ENCODE results near the gene DIPK1C. TPM values are rescaled to one million over a fixed set of nuclear protein-coding genes. Genes with fewer than 3 reads are reported as not detected.

The DIPK1C gene
- total and polyA plus RNA-seq, 10 donors = 0.10 to 0.51 (median 0.29) TPM; not detected in 6

GRCh38 chr18:74416124-74416523 lies 41.0 kb downstream of the DIPK1C start:
- intact Hi-C loops (cut with DNase I; ENCODE audit: low total_unique reads) = no loop called here

GRCh38 chr18:74414953-74415515 lies 42.1 kb downstream of the DIPK1C start:
- intact Hi-C loops (cut with DNase I; ENCODE audit: low total_unique reads) = no loop called here
- H3K27me3 ChIP-seq (replicated peaks in 1 of 7) = peaks cover 0 to 12% (median 0%) of the 10 kb centered on the region in 7 donors
- 85 to 95% (median 90%) methylated on average over 10 to 12 of the region's 12 CpGs for WGBS, 5 donors
- no peaks in the 10 kb centered on the region for H3K36me3 ChIP-seq
- DNase-seq = no peak
- H3K27ac ChIP-seq = no peak overlapping the region
- no peaks in the 10 kb centered on the region for H3K4me1 ChIP-seq
- no peak overlapping the region for H3K4me3 ChIP-seq
- TF ChIP-seq POLR2AphosphoS5 (IDR thresholded peaks at IDR 0.05) (no peak), CTCF (IDR thresholded peaks at IDR 0.05 in 8 of 11, conservative IDR thresholded peaks at IDR 0.05 in 3 of 11) (no peak), POLR2A (IDR thresholded peaks at IDR 0.05) (no peak)
- H3K9me3 ChIP-seq = no peaks in the 10 kb centered on the region

More at GRCh38 chr18:74416124-74416523, 41.0 kb downstream of the DIPK1C start:
- no peaks in the 10 kb centered on the region for H3K9me3 ChIP-seq
- WGBS, 5 donors = 74 to 88% (median 82%) methylated on average over 5 to 12 of the region's 12 CpGs
- H3K27ac ChIP-seq = no peak overlapping the region
- no peaks in the 10 kb centered on the region for H3K4me1 ChIP-seq
- TF ChIP-seq CTCF (IDR thresholded peaks at IDR 0.05 in 8 of 11, conservative IDR thresholded peaks at IDR 0.05 in 3 of 11) = no peak
- TF ChIP-seq POLR2A (IDR thresholded peaks at IDR 0.05) = no peak
- no peak for TF ChIP-seq POLR2AphosphoS5 (IDR thresholded peaks at IDR 0.05)
- no peak overlapping the region for H3K4me3 ChIP-seq
- no peak for DNase-seq
- no peaks in the 10 kb centered on the region for H3K36me3 ChIP-seq
- H3K27me3 ChIP-seq (replicated peaks in 1 of 7) = peaks cover 0 to 12% (median 0%) of the 10 kb centered on the region in 7 donors

- WGBS, 5 donors = 91 to 94% (median 93%) methylated on average over 7 of the region's 7 CpGs
- no peak for DNase-seq
Measured at GRCh38 chr18:74413836-74414235, 43.3 kb downstream of the DIPK1C start.

More at GRCh38 chr18:74413836-74414235, 43.3 kb downstream of the DIPK1C start:
- intact Hi-C loops (cut with DNase I; ENCODE audit: low total_unique reads) = no loop called here
- Histone ChIP-seq H3K27me3 (replicated peaks in 1 of 7) (peaks cover 0 to 12% (median 0%) of the 10 kb centered on the region in 7 donors), H3K36me3 (no peaks in the 10 kb centered on the region), H3K27ac (no peak overlapping the region), H3K4me3 (no peak overlapping the region), H3K4me1 (peaks cover 0 to 2% (median under 1%) of the 10 kb centered on the region in 6 donors), H3K9me3 (no peaks in the 10 kb centered on the region)
- no peak for TF ChIP-seq POLR2A (IDR thresholded peaks at IDR 0.05)
- TF ChIP-seq POLR2AphosphoS5 (IDR thresholded peaks at IDR 0.05) = no peak
- TF ChIP-seq CTCF (IDR thresholded peaks at IDR 0.05 in 8 of 11, conservative IDR thresholded peaks at IDR 0.05 in 3 of 11) = no peak

Measured in spleen (tissue), 11 donors.